DND-41 (cell line): ENCODE measurements around the gene TRIM59.

ENCODE experiments used
- ATAC-seq: fragments of 200-7000 bp; cut with Tn5 transposase; 3 replicates; pipeline ENCODE4 v1.9.1; 2021; ENCODE audit warnings: low read depth; ENCODE audit not compliant: insufficient read depth
- DNase-seq: peaks from one replicate; pipeline ENCODE4 v3.0.0-alpha.2; 2020
- H2AFZ ChIP-seq: 2 replicates; pipeline ENCODE4 v1.6.0; 2012; ENCODE audit warnings: low read depth, low read length
- H3K27ac ChIP-seq: 2 replicates; pipeline ENCODE4 v1.5.1; 2012; ENCODE audit warnings: low read length, inconsistent platforms
- H3K27me3 ChIP-seq: fragments of 200-600 bp; sonication (generic); 2 replicates; pipeline ENCODE4 v1.6.0; 2012; ENCODE audit warnings: low read length, mild to moderate bottlenecking, inconsistent platforms; ENCODE audit not compliant: insufficient read depth, poor library complexity
- H3K36me3 ChIP-seq: 2 replicates; pipeline ENCODE4 v1.5.1; 2012; ENCODE audit warnings: low read length, inconsistent platforms; ENCODE audit not compliant: insufficient read depth
- H3K4me1 ChIP-seq: 2 replicates; pipeline ENCODE4 v1.5.1; 2012; ENCODE audit warnings: mild to moderate bottlenecking, low read length; ENCODE audit not compliant: insufficient read depth
- H3K4me2 ChIP-seq: 2 replicates; pipeline ENCODE4 v1.6.0; 2012; ENCODE audit warnings: mild to moderate bottlenecking, moderate library complexity, low read length, inconsistent platforms; ENCODE audit not compliant: insufficient read depth
- H3K4me3 ChIP-seq, 2 experiments: fragments of 200-600 bp in 1 of 2; shearing (Covaris generic) in 1 of 2; 2 replicates each; pipeline ENCODE4 v1.5.1; 2012 to 2016; ENCODE audit warnings: inconsistent platforms in 2 of 2, low read length in 2 of 2, mild to moderate bottlenecking in 2 of 2, low read depth in 1 of 2, moderate library complexity in 1 of 2
- H3K79me2 ChIP-seq: 2 replicates; pipeline ENCODE4 v1.6.0; 2012; ENCODE audit warnings: low read length, inconsistent platforms; ENCODE audit not compliant: insufficient read depth
- H3K9ac ChIP-seq: 2 replicates; pipeline ENCODE4 v1.6.0; 2012; ENCODE audit warnings: low read depth, mild to moderate bottlenecking, inconsistent platforms, low read length, moderate library complexity
- H3K9me3 ChIP-seq: 2 replicates; pipeline ENCODE4 v1.5.1; 2012; ENCODE audit warnings: low read length, moderate library complexity, mild to moderate bottlenecking, inconsistent platforms; ENCODE audit not compliant: insufficient read depth, severe bottlenecking
- H4K20me1 ChIP-seq: 2 replicates; pipeline ENCODE4 v1.6.0; 2012; ENCODE audit warnings: low read length; ENCODE audit not compliant: insufficient read depth
- EZH2 ChIP-seq: IDR thresholded peaks from 3 replicates; pipeline ENCODE4 v1.6.1; 2012; ENCODE audit warnings: borderline replicate concordance, low read depth, mild to moderate bottlenecking, moderate library complexity, low read length, inconsistent platforms; ENCODE audit not compliant: severe bottlenecking
- TF ChIP-seq, protein P1 (sequence below): IDR thresholded peaks from 2 replicates; pipeline ENCODE4 v1.5.1; 2012; ENCODE audit warnings: borderline replicate concordance, low read length, moderate library complexity, mild to moderate bottlenecking; ENCODE audit not compliant: poor library complexity, severe bottlenecking; ENCODE audit errors: extremely low read depth

TRIM59 gene

GRCh38 chr3:160403796-160404470, 45.7 kb downstream of the TRIM59 start:
- Histone ChIP-seq H3K4me1 (peaks cover 45% of the 10 kb centered on the region), H3K9ac (peak overlapping the region; percentile 97), H3K27me3 (no peaks in the 10 kb centered on the region), H3K4me2 (peak overlapping the region; percentile 62), H3K36me3 (peaks cover 88% of the 10 kb centered on the region), H4K20me1 (peaks cover 82% of the 10 kb centered on the region), H2AFZ (no peak overlapping the region), H3K27ac (peak overlapping the region; percentile 49; the same call in 1 of the 2 replicates), H3K79me2 (peaks cover 96% of the 10 kb centered on the region), H3K9me3 (no peaks in the 10 kb centered on the region), H3K4me3 (peak overlapping the region; percentile 67 to 98; a peak in 3 of 4 replicates)
- DNase-seq (no peak), ATAC-seq (no peak)
- TF ChIP-seq, protein P1, sequence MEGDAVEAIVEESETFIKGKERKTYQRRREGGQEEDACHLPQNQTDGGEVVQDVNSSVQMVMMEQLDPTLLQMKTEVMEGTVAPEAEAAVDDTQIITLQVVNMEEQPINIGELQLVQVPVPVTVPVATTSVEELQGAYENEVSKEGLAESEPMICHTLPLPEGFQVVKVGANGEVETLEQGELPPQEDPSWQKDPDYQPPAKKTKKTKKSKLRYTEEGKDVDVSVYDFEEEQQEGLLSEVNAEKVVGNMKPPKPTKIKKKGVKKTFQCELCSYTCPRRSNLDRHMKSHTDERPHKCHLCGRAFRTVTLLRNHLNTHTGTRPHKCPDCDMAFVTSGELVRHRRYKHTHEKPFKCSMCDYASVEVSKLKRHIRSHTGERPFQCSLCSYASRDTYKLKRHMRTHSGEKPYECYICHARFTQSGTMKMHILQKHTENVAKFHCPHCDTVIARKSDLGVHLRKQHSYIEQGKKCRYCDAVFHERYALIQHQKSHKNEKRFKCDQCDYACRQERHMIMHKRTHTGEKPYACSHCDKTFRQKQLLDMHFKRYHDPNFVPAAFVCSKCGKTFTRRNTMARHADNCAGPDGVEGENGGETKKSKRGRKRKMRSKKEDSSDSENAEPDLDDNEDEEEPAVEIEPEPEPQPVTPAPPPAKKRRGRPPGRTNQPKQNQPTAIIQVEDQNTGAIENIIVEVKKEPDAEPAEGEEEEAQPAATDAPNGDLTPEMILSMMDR = no peak
- no peak for TF ChIP-seq EZH2

- peak overlapping the region; percentile 62 for H3K4me2 ChIP-seq
- H3K4me3 ChIP-seq = peak overlapping the region; percentile 67 to 98
- ATAC-seq (no peak), DNase-seq (no peak)
- H3K79me2 ChIP-seq = peaks cover 96% of the 10 kb centered on the region
- no peaks in the 10 kb centered on the region for H3K27me3 ChIP-seq
- H3K4me1 ChIP-seq = peaks cover 51% of the 10 kb centered on the region
- H4K20me1 ChIP-seq = peaks cover 76% of the 10 kb centered on the region
- H2AFZ ChIP-seq = no peak overlapping the region
- H3K9me3 ChIP-seq = no peaks in the 10 kb centered on the region
- H3K27ac ChIP-seq = peak overlapping the region; percentile 52; the same call in 1 of the 2 replicates
- H3K36me3 ChIP-seq = peaks cover 81% of the 10 kb centered on the region
- H3K9ac ChIP-seq = peak overlapping the region; percentile 97
- TF ChIP-seq EZH2 = no peak
- TF ChIP-seq, protein P1 = no peak
These were observed 46.5 kb downstream of the TRIM59 start for GRCh38 chr3:160403028-160403545.

GRCh38 chr3:160402221-160403027, 47.2 kb downstream of the TRIM59 start:
- no peak for TF ChIP-seq EZH2
- TF ChIP-seq, protein P1 = no peak
- Histone ChIP-seq H3K9ac (peak overlapping the region; percentile 97), H3K36me3 (peaks cover 75% of the 10 kb centered on the region), H3K9me3 (no peaks in the 10 kb centered on the region), H3K4me3 (peak overlapping the region; percentile 67 to 98), H4K20me1 (peaks cover 74% of the 10 kb centered on the region), H3K79me2 (peaks cover 96% of the 10 kb centered on the region), H3K4me2 (peak overlapping the region; percentile 62), H2AFZ (no peak overlapping the region), H3K4me1 (peaks cover 57% of the 10 kb centered on the region), H3K27ac (peak overlapping the region; percentile 52), H3K27me3 (no peaks in the 10 kb centered on the region)
- DNase-seq (no peak), ATAC-seq (no peak)
